ENCODE data around the gene ZNRF3. TPM values are rescaled to one million over a fixed set of nuclear protein-coding genes. Genes with fewer than 3 reads are reported as not detected.

ZNRF3 gene
- total RNA-seq, 1 donor from 2014 or later = 6.7 TPM

DNA sequence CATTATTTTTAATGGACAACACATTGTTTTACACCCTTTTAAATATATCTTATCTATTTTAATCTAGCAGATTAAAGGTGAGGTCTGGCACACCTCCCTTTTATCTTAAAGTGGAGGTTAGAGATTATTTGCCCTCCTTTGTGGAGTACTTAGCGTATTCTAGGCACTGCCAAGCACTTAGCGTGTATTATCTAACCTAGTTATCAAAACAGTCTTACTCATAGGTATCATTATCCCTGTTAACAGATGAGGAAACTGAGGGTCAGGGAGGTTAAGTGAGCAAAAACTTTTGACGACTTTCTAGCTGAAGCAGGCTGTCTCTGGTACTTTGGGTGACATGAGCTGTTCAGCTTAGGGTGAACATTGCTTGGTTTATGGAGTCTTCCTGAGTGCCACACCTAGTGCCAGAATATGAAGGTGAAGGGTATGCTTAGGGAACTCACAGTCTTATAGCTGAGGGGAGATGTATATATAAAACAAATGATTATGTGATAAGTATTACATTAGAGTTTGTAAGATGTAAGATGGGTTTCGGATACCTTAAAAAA, 55.0 kb downstream of the ZNRF3 start:
- no peaks in the 10 kb centered on the region for H3K9me3 Mint-ChIP-seq (ENCODE audit: low read depth)
- H3K36me3 Mint-ChIP-seq (ENCODE audit: low read depth) = no peaks in the 10 kb centered on the region
- no peaks in the 10 kb centered on the region for H3K27me3 Mint-ChIP-seq (ENCODE audit: low read depth)
- DNase-seq (ENCODE audit: low spot score) = no peak
- no peak overlapping the region for H3K27ac Mint-ChIP-seq (ENCODE audit: unreplicated experiment)
- TF ChIP-seq, protein P1, sequence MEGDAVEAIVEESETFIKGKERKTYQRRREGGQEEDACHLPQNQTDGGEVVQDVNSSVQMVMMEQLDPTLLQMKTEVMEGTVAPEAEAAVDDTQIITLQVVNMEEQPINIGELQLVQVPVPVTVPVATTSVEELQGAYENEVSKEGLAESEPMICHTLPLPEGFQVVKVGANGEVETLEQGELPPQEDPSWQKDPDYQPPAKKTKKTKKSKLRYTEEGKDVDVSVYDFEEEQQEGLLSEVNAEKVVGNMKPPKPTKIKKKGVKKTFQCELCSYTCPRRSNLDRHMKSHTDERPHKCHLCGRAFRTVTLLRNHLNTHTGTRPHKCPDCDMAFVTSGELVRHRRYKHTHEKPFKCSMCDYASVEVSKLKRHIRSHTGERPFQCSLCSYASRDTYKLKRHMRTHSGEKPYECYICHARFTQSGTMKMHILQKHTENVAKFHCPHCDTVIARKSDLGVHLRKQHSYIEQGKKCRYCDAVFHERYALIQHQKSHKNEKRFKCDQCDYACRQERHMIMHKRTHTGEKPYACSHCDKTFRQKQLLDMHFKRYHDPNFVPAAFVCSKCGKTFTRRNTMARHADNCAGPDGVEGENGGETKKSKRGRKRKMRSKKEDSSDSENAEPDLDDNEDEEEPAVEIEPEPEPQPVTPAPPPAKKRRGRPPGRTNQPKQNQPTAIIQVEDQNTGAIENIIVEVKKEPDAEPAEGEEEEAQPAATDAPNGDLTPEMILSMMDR (IDR thresholded peaks at IDR 0.05) = no peak
- H3K4me3 Mint-ChIP-seq (ENCODE audit: unreplicated experiment) = no peak overlapping the region
- no peaks in the 10 kb centered on the region for H3K4me1 Mint-ChIP-seq (ENCODE audit: low read depth)

DNA sequence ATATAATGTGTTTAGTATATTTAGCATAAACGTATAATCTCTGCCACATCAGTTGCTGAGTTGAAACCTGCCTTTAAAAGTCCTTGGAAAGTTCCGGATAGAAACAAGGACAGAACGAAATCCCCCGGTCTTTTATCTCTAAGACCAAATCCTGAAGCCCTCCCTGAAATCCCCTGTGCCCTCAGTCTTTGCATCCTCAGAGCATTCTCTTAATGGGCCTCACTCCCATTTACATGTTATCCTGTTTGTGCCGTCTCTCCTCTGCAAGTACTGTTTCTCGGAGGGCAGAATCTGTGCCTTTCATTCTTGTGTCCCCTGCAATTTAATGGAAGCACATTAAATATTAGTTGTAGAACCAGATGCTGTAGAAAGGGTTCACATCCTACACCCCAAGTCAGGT, 56.0 kb downstream of the ZNRF3 start:
- Mint-ChIP-seq H3K36me3 (ENCODE audit: low read depth) (no peaks in the 10 kb centered on the region), H3K27ac (ENCODE audit: unreplicated experiment) (no peak overlapping the region), H3K9me3 (ENCODE audit: low read depth) (no peaks in the 10 kb centered on the region), H3K27me3 (ENCODE audit: low read depth) (no peaks in the 10 kb centered on the region), H3K4me3 (ENCODE audit: unreplicated experiment) (no peak overlapping the region), H3K4me1 (ENCODE audit: low read depth) (no peaks in the 10 kb centered on the region)
- no peak for DNase-seq (ENCODE audit: low spot score)
- TF ChIP-seq, protein P1 (IDR thresholded peaks at IDR 0.05) = no peak

DNA sequence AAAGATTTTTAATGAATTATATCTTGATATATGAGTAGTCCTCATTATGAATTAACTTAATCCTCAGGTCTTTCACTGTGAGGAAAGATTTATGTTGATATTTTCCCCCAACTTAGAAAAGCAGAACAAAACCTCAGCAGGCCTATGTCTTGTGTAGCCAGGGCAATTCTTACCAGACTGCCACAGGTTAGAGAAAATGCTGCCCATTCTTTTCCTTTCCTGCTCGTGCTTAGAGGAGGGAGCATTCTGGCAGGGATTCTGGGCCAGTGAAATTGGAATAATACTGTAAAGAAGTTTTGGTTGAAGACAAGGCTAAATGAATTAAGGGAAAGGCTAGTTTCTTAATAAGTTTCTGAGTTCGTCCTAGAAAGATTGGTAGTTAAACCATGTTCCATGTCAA, 56.6 kb downstream of the ZNRF3 start:
- Mint-ChIP-seq H3K4me1 (ENCODE audit: low read depth) (no peaks in the 10 kb centered on the region), H3K36me3 (ENCODE audit: low read depth) (no peaks in the 10 kb centered on the region), H3K9me3 (ENCODE audit: low read depth) (no peaks in the 10 kb centered on the region), H3K27ac (ENCODE audit: unreplicated experiment) (no peak overlapping the region), H3K4me3 (ENCODE audit: unreplicated experiment) (no peak overlapping the region), H3K27me3 (ENCODE audit: low read depth) (no peaks in the 10 kb centered on the region)
- DNase-seq (ENCODE audit: low spot score) = no peak
- TF ChIP-seq, protein P1 (IDR thresholded peaks at IDR 0.05) = no peak

DNA sequence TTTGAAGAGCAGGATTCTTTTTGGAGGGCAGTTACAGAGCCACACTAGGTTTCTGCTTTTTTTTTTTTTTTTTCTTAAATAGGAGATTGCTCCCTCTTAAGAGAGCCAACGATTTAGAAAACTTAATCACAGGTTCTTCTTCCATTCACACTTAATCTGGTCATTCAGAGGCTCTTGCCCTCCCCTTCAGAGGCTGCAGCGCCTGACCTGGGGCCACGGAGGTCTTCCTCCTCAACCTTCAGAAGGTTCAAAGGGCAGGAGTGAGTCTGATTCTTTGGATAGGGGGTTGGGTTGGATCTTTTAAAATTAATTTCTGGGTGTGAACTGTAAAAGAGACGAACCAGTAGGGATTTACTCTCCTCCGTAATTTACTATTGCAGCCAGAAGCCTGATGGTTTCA, 57.1 kb downstream of the ZNRF3 start:
- no peaks in the 10 kb centered on the region for H3K9me3 Mint-ChIP-seq (ENCODE audit: low read depth)
- TF ChIP-seq, protein P1 (IDR thresholded peaks at IDR 0.05) = no peak
- no peak for DNase-seq (ENCODE audit: low spot score)
- H3K27ac Mint-ChIP-seq (ENCODE audit: unreplicated experiment) = no peak overlapping the region
- H3K4me1 Mint-ChIP-seq (ENCODE audit: low read depth) = no peaks in the 10 kb centered on the region
- no peaks in the 10 kb centered on the region for H3K36me3 Mint-ChIP-seq (ENCODE audit: low read depth)
- H3K27me3 Mint-ChIP-seq (ENCODE audit: low read depth) = no peaks in the 10 kb centered on the region
- H3K4me3 Mint-ChIP-seq (ENCODE audit: unreplicated experiment) = no peak overlapping the region

DNA sequence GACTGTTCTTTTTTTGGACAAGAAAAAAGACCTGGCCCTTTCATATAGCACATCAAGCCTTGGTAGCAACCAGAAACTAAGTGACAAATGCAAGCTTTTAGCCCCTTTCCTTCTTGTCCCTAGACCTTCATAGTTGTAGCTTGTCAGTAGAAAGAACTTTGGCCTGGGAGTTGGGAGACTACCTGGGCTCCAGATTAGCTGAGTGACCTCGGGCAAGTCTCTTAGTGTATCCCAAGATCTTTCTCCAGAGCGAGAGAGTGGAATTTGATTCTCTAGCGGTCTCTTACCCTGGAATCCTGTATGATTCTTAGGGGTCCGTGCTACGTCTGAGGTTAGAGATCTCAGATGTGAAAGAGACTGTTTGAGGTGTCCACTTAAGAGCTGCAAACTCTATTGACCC, 59.0 kb downstream of the ZNRF3 start:
- no peak overlapping the region for H3K4me3 Mint-ChIP-seq (ENCODE audit: unreplicated experiment)
- H3K36me3 Mint-ChIP-seq (ENCODE audit: low read depth) = peaks cover 7% of the 10 kb centered on the region
- H3K27me3 Mint-ChIP-seq (ENCODE audit: low read depth) = no peaks in the 10 kb centered on the region
- no peak overlapping the region for H3K27ac Mint-ChIP-seq (ENCODE audit: unreplicated experiment)
- H3K9me3 Mint-ChIP-seq (ENCODE audit: low read depth) = peaks cover 13% of the 10 kb centered on the region
- DNase-seq (ENCODE audit: low spot score) = no peak
- TF ChIP-seq, protein P1 (IDR thresholded peaks at IDR 0.05) = no peak
- no peaks in the 10 kb centered on the region for H3K4me1 Mint-ChIP-seq (ENCODE audit: low read depth)

Measured in chondrocyte (in vitro differentiated cells).